ENCODE results near the gene AHCYL1.

DNA sequence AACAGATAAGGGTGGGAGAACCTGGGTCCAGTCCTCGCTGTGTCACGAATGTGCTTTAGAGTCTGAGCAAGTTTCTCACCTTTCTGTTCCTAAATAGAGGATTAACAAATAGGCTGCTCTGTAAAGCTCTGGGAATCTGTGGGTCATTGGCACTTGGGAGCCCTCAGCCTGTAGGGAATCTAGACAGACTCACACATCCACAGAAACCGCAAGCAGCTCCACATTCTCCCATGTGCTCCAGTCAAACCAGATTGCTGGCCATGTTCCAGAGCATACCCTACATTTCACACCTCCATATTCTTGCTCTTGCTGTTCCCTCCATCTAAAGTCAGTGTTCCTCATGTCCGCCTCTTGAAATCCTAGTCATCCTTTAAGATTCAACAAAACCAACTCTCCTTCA lies 7.8 kb upstream of the AHCYL1 start:
- TF ChIP-seq, protein P1, sequence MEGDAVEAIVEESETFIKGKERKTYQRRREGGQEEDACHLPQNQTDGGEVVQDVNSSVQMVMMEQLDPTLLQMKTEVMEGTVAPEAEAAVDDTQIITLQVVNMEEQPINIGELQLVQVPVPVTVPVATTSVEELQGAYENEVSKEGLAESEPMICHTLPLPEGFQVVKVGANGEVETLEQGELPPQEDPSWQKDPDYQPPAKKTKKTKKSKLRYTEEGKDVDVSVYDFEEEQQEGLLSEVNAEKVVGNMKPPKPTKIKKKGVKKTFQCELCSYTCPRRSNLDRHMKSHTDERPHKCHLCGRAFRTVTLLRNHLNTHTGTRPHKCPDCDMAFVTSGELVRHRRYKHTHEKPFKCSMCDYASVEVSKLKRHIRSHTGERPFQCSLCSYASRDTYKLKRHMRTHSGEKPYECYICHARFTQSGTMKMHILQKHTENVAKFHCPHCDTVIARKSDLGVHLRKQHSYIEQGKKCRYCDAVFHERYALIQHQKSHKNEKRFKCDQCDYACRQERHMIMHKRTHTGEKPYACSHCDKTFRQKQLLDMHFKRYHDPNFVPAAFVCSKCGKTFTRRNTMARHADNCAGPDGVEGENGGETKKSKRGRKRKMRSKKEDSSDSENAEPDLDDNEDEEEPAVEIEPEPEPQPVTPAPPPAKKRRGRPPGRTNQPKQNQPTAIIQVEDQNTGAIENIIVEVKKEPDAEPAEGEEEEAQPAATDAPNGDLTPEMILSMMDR (IDR thresholded peaks at IDR 0.05 in 2 of 3, conservative IDR thresholded peaks at IDR 0.05 in 1 of 3; ENCODE audit: control insufficient read depth in 2 of 3, extremely low read depth in 1 of 3, insufficient read depth in 1 of 3, low read depth in 3 of 3, low read length in 3 of 3) = no peak
- TF ChIP-seq EGR1 (IDR thresholded peaks at IDR 0.05; ENCODE audit: borderline replicate concordance in 1 of 2, low read depth in 2 of 2, low read length in 2 of 2) = no peak
- TF ChIP-seq SMC3 (IDR thresholded peaks at IDR 0.05; ENCODE audit: borderline replicate concordance, low read length) = no peak
- TF ChIP-seq ZNF384 (IDR thresholded peaks at IDR 0.05; ENCODE audit: borderline replicate concordance, low read depth, low read length) = no peak
- TF ChIP-seq MXI1 (IDR thresholded peaks at IDR 0.05; ENCODE audit: low read depth, low read length) = no peak
- no peak for TF ChIP-seq POLR2A (IDR thresholded peaks at IDR 0.05; ENCODE audit: low read depth, low read length)
- TF ChIP-seq, protein P2, sequence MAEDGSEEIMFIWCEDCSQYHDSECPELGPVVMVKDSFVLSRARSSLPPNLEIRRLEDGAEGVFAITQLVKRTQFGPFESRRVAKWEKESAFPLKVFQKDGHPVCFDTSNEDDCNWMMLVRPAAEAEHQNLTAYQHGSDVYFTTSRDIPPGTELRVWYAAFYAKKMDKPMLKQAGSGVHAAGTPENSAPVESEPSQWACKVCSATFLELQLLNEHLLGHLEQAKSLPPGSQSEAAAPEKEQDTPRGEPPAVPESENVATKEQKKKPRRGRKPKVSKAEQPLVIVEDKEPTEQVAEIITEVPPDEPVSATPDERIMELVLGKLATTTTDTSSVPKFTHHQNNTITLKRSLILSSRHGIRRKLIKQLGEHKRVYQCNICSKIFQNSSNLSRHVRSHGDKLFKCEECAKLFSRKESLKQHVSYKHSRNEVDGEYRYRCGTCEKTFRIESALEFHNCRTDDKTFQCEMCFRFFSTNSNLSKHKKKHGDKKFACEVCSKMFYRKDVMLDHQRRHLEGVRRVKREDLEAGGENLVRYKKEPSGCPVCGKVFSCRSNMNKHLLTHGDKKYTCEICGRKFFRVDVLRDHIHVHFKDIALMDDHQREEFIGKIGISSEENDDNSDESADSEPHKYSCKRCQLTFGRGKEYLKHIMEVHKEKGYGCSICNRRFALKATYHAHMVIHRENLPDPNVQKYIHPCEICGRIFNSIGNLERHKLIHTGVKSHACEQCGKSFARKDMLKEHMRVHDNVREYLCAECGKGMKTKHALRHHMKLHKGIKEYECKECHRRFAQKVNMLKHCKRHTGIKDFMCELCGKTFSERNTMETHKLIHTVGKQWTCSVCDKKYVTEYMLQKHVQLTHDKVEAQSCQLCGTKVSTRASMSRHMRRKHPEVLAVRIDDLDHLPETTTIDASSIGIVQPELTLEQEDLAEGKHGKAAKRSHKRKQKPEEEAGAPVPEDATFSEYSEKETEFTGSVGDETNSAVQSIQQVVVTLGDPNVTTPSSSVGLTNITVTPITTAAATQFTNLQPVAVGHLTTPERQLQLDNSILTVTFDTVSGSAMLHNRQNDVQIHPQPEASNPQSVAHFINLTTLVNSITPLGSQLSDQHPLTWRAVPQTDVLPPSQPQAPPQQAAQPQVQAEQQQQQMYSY (CRISPR knock-in tag; IDR thresholded peaks at IDR 0.05) = no peak
- no peak for TF ChIP-seq CBX5 (IDR thresholded peaks at IDR 0.05; ENCODE audit: low read depth)
- no peak for TF ChIP-seq EZH2 (IDR thresholded peaks at IDR 0.05; ENCODE audit: borderline replicate concordance, control insufficient read depth, low read depth, low read length)
- no peak for TF ChIP-seq CHD4 (IDR thresholded peaks at IDR 0.05)
- no peak for TF ChIP-seq CEBPB (IDR thresholded peaks at IDR 0.05; ENCODE audit: borderline replicate concordance in 1 of 2, low read depth in 2 of 2, low read length in 2 of 2)

All from GM12878 (cell line).